Stomach (tissue), 4 donors: ENCODE measurements around the gene EPDR1.

ENCODE experiments used
- CTCF ChIP-seq, 7 experiments: fragments of 450-650 bp in 4 of 7; fragments of 200-600 bp in 3 of 7; sonication (generic) in 3 of 7; IDR thresholded peaks; one replicate each; pipeline ENCODE4 v1.5.1; 2016 to 2019; ENCODE audit warnings: antibody characterized with exemption in 7 of 7, control low read depth in 2 of 7, mild to moderate bottlenecking in 1 of 7
- EP300 ChIP-seq: sonication (generic); formaldehyde crosslinking; IDR thresholded peaks from one replicate; pipeline ENCODE4 v1.6.1; 2017; ENCODE audit warnings: antibody characterized with exemption
- POLR2A ChIP-seq, 4 donors: fragments of 450-650 bp; IDR thresholded peaks; one replicate each; pipeline ENCODE4 v1.6.1; 2016; ENCODE audit warnings: antibody characterized with exemption in 4 of 4, control low read depth in 2 of 4, mild to moderate bottlenecking in 1 of 4, moderate library complexity in 1 of 4
- POLR2AphosphoS5 ChIP-seq, 3 donors: sonication (generic); formaldehyde crosslinking; IDR thresholded peaks; one replicate each; pipeline ENCODE4 v1.6.1; 2016; ENCODE audit warnings: antibody characterized with exemption in 3 of 3

- no peak for TF ChIP-seq EP300
- no peak for TF ChIP-seq CTCF (IDR thresholded peaks at IDR 0.05)
- no peak for TF ChIP-seq POLR2A (IDR thresholded peaks at IDR 0.05)
- TF ChIP-seq POLR2AphosphoS5 (IDR thresholded peaks at IDR 0.05) = no peak
These were observed 54.3 kb downstream of the EPDR1 start for GRCh38 chr7:37974711-37975110.
